Calu3 (cell line): ENCODE results near the gene RD3L. TPM values are rescaled to one million over a fixed set of nuclear protein-coding genes. Genes with fewer than 3 reads are reported as not detected.
"Not testable (repeated sequence)": the region's sequence is repeated elsewhere in the genome, so short reads cannot be mapped to it uniquely, and the experiment has no call there.

Experiments
- BruUV-seq: library from RNA; stranded (reverse); fragments of 400-500 nt; replicated peaks from 2 replicates; lab custom pipeline; 2021; lab: Mats Ljungman, UMichigan
- CTCF ChIA-PET: fragments of 300-600 bp; sonication (Branson Sonifier 250); formaldehyde crosslinking; loops from one replicate; lab custom pipeline; 2022; ENCODE audit warnings: antibody characterized with exemption; lab: Charles Lee
- DNase-seq: peaks from one replicate; pipeline ENCODE4 v3.0.0; 2022
- H3K27ac Mint-ChIP-seq: one replicate; pipeline ENCODE4 v1.8.0; 2022; ENCODE audit warnings: mixed read lengths; ENCODE audit not compliant: unreplicated experiment
- H3K27me3 Mint-ChIP-seq: one replicate; pipeline ENCODE4 v1.8.0; 2022; ENCODE audit warnings: mixed read lengths; ENCODE audit not compliant: unreplicated experiment
- H3K36me3 Mint-ChIP-seq: one replicate; pipeline ENCODE4 v1.8.0; 2022; ENCODE audit warnings: mild to moderate bottlenecking, moderate library complexity, mixed read lengths; ENCODE audit not compliant: insufficient read depth, unreplicated experiment
- H3K4me1 Mint-ChIP-seq: one replicate; pipeline ENCODE4 v1.8.0; 2022; ENCODE audit warnings: mild to moderate bottlenecking, low read depth, mixed read lengths; ENCODE audit not compliant: unreplicated experiment
- H3K4me3 Mint-ChIP-seq: one replicate; pipeline ENCODE4 v1.8.0; 2022; ENCODE audit warnings: mild to moderate bottlenecking, low read depth, moderate library complexity, mixed read lengths; ENCODE audit not compliant: unreplicated experiment
- H3K9me3 Mint-ChIP-seq: one replicate; pipeline ENCODE4 v1.8.0; 2022; ENCODE audit warnings: low read depth, mixed read lengths; ENCODE audit not compliant: unreplicated experiment
- CTCF ChIP-seq: fragments of 200-600 bp; IDR thresholded peaks from one replicate; pipeline ENCODE4 v1.8.0; 2022; ENCODE audit warnings: antibody characterized with exemption; ENCODE audit not compliant: unreplicated experiment
- intact Hi-C: fragments of 100-400 bp; cut with micrococcal nuclease; formaldehyde crosslinking; loops from one replicate; pipeline ENCODE4 v1.10.0; 2022; ENCODE audit not compliant: unreplicated experiment
- total RNA-seq: library from RNA; stranded (reverse); gene quantifications from 2 replicates; pipeline ENCODE4 v1.2.3, GENCODE V29; 2022

Gene RD3L
- total RNA-seq, 1 experiment from 2014 or later: not detected

DNA sequence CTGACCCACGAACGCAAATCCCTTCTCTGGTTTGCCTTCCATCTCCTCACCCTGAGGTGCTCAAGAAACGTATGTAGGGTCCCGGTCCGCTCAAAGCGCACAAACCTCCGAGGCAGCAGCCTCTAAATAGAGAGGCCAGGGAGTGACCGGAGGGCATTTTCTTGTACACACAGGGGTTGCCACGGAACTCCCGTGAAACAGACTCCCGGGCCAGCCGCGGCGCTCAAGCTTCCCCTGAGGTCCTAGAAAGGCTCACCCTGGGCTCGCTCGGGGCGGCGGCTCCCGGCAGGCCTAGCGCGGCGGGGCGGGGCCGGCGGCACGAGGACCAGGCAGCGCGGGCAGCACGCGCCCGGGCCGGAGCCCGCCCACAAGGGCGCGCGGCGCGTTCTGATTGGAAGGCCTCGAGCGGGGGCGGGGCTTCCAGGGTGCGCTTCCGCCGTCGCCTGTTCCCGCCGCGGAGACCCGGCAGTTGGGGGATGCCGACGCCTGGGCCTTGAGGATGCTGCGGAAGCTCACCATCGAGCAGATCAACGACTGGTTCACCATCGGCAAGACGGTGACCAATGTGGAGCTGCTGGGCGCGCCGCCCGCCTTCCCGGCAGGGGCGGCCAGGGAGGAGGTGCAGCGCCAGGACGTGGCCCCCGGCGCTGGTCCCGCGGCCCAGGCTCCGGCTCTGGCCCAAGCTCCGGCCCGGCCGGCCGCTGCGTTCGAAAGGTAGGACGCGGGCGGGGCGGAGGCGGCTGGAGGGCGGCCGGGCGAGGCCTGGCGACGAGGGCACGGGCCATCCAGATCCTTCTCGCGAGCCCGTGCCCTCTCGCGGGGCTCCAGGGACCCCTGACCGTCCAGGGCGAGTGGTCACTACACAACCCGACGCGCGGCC, 14.1 kb downstream of the RD3L start, which contains the start of gene TDRD9:
Gene TDRD9 (plus strand): TSS at position 446 of the 880 bp plus-strand sequence. CDS start 54 bp downstream, at position 500.
- Mint-ChIP-seq H3K27me3 (no peaks in the 10 kb centered on the region), H3K9me3 (no peaks in the 10 kb centered on the region), H3K27ac (no peak within 1 kb of the TSS), H3K36me3 (peaks cover 4% of the 10 kb centered on the region), H3K4me1 (peaks cover 5% of the 10 kb centered on the region), H3K4me3 (no peak within 1 kb of the TSS)
- TF ChIP-seq CTCF: no peak
- DNase-seq: no peak
- CTCF ChIA-PET: no interaction called here
- no TSS peak for BruUV-seq
- intact Hi-C loops: no loop called here

DNA sequence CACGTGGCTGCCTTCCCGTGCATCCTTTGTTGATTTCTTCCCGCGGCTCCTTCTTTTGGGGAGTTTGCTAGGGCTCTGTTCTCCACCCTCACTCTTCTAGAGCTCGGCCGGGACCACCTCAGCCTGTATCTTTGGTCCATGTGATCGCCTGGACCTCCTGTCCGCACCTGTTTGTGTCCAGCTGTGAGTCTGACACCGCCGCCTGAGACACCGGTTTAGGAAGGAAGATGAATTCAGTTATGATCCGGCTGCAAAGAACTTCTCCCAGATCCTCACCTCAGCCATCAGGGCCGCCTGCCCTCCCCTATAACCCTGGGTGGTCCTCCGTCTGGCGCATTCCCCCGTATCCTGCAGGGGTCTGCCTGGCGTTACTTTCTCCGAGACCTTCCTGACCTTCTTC, 14.8 kb downstream of the RD3L start:
- H3K27ac Mint-ChIP-seq: no peak overlapping the region
- CTCF ChIA-PET: no interaction called here
- BruUV-seq: no TSS peak
- peaks cover 4% of the 10 kb centered on the region for H3K36me3 Mint-ChIP-seq
- no peak overlapping the region for H3K4me3 Mint-ChIP-seq
- H3K9me3 Mint-ChIP-seq: no peaks in the 10 kb centered on the region
- intact Hi-C loops: no loop called here
- no peaks in the 10 kb centered on the region for H3K27me3 Mint-ChIP-seq
- no peak for DNase-seq
- TF ChIP-seq CTCF: no peak
- no peaks in the 10 kb centered on the region for H3K4me1 Mint-ChIP-seq

GRCh38 chr14:103925316-103925715, 17.0 kb downstream of the RD3L start:
- CTCF ChIA-PET: no interaction called here
- no peak overlapping the region for H3K27ac Mint-ChIP-seq
- no peaks in the 10 kb centered on the region for H3K9me3 Mint-ChIP-seq

GRCh38 chr14:103923863-103924262, 18.5 kb downstream of the RD3L start:
- Mint-ChIP-seq H3K4me1 (no peaks in the 10 kb centered on the region), H3K4me3 (no peak overlapping the region), H3K36me3 (peaks cover 19% of the 10 kb centered on the region), H3K9me3 (no peaks in the 10 kb centered on the region), H3K27ac (no peak overlapping the region), H3K27me3 (no peaks in the 10 kb centered on the region)
- BruUV-seq: no TSS peak
- intact Hi-C loops: loop anchor here (5.0 kb wide), 1 partner anchor 83 kb away; no protein-coding TSS in a partner anchor
- CTCF ChIA-PET: interaction anchor here (0.6 kb wide), 1 partner anchor 1493 kb away, joined by 3 read pairs; no protein-coding TSS in a partner anchor
- no peak for TF ChIP-seq CTCF
- no peak for DNase-seq

More at GRCh38 chr14:103925316-103925715, 17.0 kb downstream of the RD3L start:
- BruUV-seq: no TSS peak
- H3K4me3 Mint-ChIP-seq: no peak overlapping the region
- no peak for DNase-seq
- peaks cover 16% of the 10 kb centered on the region for H3K36me3 Mint-ChIP-seq
- intact Hi-C loops: no loop called here
- no peaks in the 10 kb centered on the region for H3K4me1 Mint-ChIP-seq
- TF ChIP-seq CTCF: no peak
- H3K27me3 Mint-ChIP-seq: no peaks in the 10 kb centered on the region

DNA sequence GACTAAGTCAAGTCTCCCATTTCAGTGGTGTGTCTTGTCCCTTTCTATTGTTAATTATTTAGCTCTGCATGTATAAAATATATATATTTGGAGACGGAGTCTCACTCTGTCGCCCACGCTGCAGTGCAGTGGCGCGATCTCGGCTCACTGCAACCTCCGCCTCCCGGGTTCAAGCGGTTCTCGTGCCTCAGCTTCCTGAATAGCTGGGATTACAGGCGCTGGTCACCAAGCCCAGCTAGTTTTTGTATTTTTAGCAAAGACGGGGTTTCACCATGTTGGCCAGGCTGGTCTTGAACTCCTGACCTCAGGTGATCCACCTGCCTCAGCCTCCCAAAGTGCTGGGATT, 20.5 kb downstream of the RD3L start:
- CTCF ChIA-PET: interaction anchor here (0.6 to 1.4 kb wide), 3 partner anchors 11 to 515 kb away, joined by 3 to 6 read pairs (median 4); no protein-coding TSS in a partner anchor
- Mint-ChIP-seq H3K36me3 (peaks cover 20% of the 10 kb centered on the region), H3K4me3 (peak overlapping the region; percentile 89)
- not testable (repeated sequence) for H3K9me3 Mint-ChIP-seq, H3K27me3 Mint-ChIP-seq, H3K4me1 Mint-ChIP-seq, DNase-seq, H3K27ac Mint-ChIP-seq, BruUV-seq
- intact Hi-C loops: loop anchor here (5.0 kb wide), 1 partner anchor 85 kb away; no protein-coding TSS in a partner anchor
